Uterine smooth muscle cell (primary cell): ENCODE data around the gene HPS5. TPM values are rescaled to one million over a fixed set of nuclear protein-coding genes. Genes with fewer than 3 reads are reported as not detected.

Source experiments
- total RNA-seq: library from RNA; depleted of rRNA; stranded (reverse); fragments of >200 nt; gene quantifications from 2 replicates; pipeline ENCODE4 v1.2.3, GENCODE V29; 2014

The HPS5 gene, protein sequence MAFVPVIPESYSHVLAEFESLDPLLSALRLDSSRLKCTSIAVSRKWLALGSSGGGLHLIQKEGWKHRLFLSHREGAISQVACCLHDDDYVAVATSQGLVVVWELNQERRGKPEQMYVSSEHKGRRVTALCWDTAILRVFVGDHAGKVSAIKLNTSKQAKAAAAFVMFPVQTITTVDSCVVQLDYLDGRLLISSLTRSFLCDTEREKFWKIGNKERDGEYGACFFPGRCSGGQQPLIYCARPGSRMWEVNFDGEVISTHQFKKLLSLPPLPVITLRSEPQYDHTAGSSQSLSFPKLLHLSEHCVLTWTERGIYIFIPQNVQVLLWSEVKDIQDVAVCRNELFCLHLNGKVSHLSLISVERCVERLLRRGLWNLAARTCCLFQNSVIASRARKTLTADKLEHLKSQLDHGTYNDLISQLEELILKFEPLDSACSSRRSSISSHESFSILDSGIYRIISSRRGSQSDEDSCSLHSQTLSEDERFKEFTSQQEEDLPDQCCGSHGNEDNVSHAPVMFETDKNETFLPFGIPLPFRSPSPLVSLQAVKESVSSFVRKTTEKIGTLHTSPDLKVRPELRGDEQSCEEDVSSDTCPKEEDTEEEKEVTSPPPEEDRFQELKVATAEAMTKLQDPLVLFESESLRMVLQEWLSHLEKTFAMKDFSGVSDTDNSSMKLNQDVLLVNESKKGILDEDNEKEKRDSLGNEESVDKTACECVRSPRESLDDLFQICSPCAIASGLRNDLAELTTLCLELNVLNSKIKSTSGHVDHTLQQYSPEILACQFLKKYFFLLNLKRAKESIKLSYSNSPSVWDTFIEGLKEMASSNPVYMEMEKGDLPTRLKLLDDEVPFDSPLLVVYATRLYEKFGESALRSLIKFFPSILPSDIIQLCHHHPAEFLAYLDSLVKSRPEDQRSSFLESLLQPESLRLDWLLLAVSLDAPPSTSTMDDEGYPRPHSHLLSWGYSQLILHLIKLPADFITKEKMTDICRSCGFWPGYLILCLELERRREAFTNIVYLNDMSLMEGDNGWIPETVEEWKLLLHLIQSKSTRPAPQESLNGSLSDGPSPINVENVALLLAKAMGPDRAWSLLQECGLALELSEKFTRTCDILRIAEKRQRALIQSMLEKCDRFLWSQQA
- 33.2 and 38.9 TPM in 2 replicates for total RNA-seq

DNA sequence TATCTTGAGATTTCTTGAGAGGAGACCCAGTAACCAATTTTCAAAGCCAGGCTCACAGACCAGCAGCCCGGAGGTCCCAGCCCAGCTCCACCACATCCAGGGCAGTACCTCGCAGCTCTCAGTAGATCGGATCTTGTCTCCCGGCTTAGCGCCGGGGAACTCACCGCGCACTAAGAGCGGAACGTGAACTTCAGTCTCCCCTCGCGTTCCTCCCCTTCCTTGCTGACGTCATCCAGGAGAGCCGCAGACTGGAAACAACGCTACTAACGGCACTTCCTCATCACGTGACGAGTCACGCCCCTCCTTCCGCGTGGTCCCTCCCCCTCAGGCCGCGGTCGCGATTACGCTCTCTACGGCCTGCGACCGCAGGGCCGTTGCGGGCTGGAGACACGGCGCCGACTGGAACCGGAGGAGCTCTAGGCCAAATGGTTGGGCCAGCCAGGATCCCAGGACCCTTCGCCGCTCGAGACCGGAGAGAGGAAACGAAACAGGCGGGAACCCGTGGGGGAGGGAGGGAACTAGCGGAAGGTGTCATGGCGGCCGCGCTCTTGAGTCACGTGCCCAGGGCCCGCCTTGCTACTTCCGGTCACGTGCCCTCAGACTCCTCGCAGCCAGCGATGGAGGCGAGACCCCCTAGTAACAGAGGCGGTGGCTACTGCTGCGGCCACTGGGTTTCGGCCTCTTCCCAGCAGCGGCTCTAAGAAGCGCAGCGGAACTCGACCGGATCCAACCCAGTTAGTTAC lies at the start of gene HPS5, which contains the start of gene GTF2H1:
Gene HPS5, minus strand, starts transcription at position 172 of the 743 bp plus-strand sequence. CDS start 4,282 bp downstream, outside the sequence.
Gene GTF2H1, plus strand, starts transcription at position 599 of the 743 bp plus-strand sequence. CDS start 10,508 bp downstream, outside the sequence.

DNA sequence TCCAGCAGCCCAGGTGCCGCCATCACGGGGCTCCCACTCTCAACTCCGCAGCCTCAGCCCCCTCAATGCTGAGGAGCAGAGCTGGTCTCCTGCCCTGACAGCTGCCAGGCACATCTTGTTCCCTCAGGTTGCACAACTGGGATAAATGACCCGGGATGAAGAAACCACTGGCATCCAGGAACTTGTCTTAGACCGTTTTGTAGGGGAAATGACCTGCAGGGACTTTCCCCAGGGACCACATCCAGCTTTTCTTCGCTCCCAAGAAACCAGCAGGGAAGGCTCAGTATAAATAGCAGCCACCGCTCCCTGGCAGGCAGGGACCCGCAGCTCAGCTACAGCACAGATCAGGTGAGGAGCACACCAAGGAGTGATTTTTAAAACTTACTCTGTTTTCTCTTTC lies 56.0 kb downstream of the HPS5 start, which contains the start of gene SAA1:
Gene SAA1, plus strand, starts transcription at position 316 of the 400 bp plus-strand sequence. CDS start 624 bp downstream, outside the sequence.

DNA sequence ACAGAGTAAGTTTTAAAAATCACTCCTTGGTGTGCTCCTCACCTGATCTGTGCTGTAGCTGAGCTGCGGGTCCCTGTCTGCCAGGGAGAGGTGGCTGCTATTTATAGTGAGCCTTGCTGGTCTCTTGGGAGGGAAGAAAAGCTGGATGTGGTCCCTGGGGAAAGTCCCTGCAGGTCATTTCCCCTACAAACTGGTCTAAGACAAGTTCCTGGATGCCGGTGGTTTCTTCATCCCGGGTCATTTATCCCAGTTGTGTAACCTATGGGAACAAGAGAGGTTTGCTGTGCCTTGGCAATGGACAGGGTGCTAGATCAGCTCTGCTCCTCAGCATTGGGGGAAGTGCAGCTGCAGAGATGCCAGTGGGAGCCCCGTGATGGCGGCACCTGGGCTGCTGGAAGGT lies 73.4 kb downstream of the HPS5 start, which contains the start of gene SAA2:
Gene SAA2, minus strand, starts transcription at position 108 of the 400 bp plus-strand sequence. CDS start 657 bp downstream, outside the sequence.

DNA sequence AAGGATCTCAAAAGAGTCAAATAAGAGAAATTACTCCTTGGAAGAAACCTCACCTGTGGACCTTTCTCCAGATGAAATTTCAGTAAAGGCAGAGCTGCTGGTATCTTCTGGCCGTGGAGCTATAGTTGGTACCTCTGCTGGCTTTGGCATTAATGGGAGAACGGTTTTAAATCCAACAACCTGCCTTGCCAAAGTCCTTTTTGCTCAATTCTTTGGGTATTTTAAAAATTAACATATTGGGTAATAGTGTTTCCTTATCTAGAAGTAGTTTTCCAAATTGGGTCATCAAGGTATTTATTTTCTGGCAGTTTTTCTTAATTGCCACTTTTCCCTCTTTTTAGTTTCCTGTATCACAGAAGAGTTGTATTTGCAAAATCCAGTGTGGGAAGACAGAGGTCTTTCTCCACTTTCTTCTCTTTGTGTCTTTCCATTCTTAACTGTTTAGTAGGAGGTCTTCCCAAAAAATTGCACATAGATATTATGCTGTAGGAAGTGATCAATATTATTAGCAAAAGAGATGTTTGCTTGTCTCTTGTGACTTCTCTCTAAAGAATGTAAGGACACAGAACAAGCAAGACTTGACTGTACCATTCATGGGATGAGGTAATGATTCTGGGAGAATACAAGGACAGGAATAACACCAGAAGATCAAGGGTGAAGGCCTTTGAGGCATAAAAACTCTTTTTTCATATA lies 85.1 kb downstream of the HPS5 start, which contains the start of gene SAA4:
Gene SAA4, minus strand, starts transcription at position 139 of the 693 bp plus-strand sequence. CDS start 876 bp downstream, outside the sequence.

Other genes with a start within 250 kb of the HPS5 start
- 19.4 and 32.3 TPM in 2 replicates for gene SAAL1, start 216.1 kb downstream of the HPS5 start, total RNA-seq
- 0.12 TPM in 1 of 2 replicates, not detected in the other for gene MRGPRX3, start 189.6 kb downstream of the HPS5 start, total RNA-seq
- gene MRGPRX4, start 149.3 kb downstream of the HPS5 start, total RNA-seq, result not detected in 2 replicates
- not detected in 2 replicates for gene SAA4, start 85.3 kb downstream of the HPS5 start, total RNA-seq
- gene SAA2, start 73.5 kb downstream of the HPS5 start, total RNA-seq, result not detected in 2 replicates
- gene SAA1, start 55.9 kb downstream of the HPS5 start, total RNA-seq, result 0.33 TPM in 1 of 2 replicates, not detected in the other
- gene GTF2H1, start 427 bp upstream of the HPS5 start, total RNA-seq, result 67.6 and 81.6 TPM in 2 replicates
- 521 and 846 TPM in 2 replicates for gene LDHA, start 72.4 kb upstream of the HPS5 start, total RNA-seq
- 1.9 TPM in 1 of 2 replicates, not detected in the other for gene LDHC, start 90.2 kb upstream of the HPS5 start, total RNA-seq
- gene LDHAL6A, start 133.7 kb upstream of the HPS5 start, total RNA-seq, result not detected in 2 replicates
- 65.7 and 78.9 TPM in 2 replicates for gene TSG101, start 204.8 kb upstream of the HPS5 start, total RNA-seq